GM23338 (cell line): Measurements from ENCODE around the gene TBC1D2B. TPM values are rescaled to one million over a fixed set of nuclear protein-coding genes. Genes with fewer than 3 reads are reported as not detected.

ENCODE experiments used
- ATAC-seq: fragments of 200-7000 bp; cut with Tn5 transposase; 3 replicates; pipeline ENCODE4 v1.9.1; 2020
- DNase-seq: peaks from one replicate; pipeline ENCODE4 v3.0.0-alpha.2; 2015; ENCODE audit warnings: low spot score
- H2AFZ ChIP-seq: fragments of 200-600 bp; sonication (generic); 2 replicates; pipeline ENCODE4 v1.8.0; 2016; ENCODE audit warnings: antibody characterized with exemption, mild to moderate bottlenecking, moderate library complexity
- H3F3A ChIP-seq: fragments of 200-600 bp; sonication (generic); replicated peaks from 2 replicates; pipeline ENCODE4 v1.8.0; 2017; ENCODE audit warnings: antibody characterized with exemption, mixed run types, low read depth
- H3K27ac ChIP-seq: fragments of 200-600 bp; sonication (generic); 2 replicates; pipeline ENCODE4 v1.6.1; 2016; ENCODE audit warnings: low read depth
- H3K27me3 ChIP-seq: fragments of 200-600 bp; sonication (generic); 2 replicates; pipeline ENCODE4 v1.8.0; 2016; ENCODE audit warnings: mild to moderate bottlenecking, mixed run types, moderate library complexity; ENCODE audit not compliant: insufficient read depth
- H3K36me3 ChIP-seq: fragments of 200-600 bp; sonication (generic); 2 replicates; pipeline ENCODE4 v1.8.0; 2016; ENCODE audit warnings: mild to moderate bottlenecking; ENCODE audit not compliant: insufficient read depth
- H3K4me1 ChIP-seq: fragments of 200-600 bp; sonication (generic); 2 replicates; pipeline ENCODE4 v1.8.0; 2016; ENCODE audit warnings: mild to moderate bottlenecking, moderate library complexity; ENCODE audit not compliant: insufficient read depth
- H3K4me2 ChIP-seq: fragments of 200-600 bp; sonication (generic); 2 replicates; pipeline ENCODE4 v1.7.1; 2017; ENCODE audit warnings: mixed run types
- H3K4me3 ChIP-seq: fragments of 200-600 bp; sonication (generic); 2 replicates; pipeline ENCODE4 v1.6.1; 2016; ENCODE audit warnings: mixed run types
- H3K79me2 ChIP-seq: fragments of 200-600 bp; sonication (generic); replicated peaks from 2 replicates; pipeline ENCODE4 v1.8.0; 2017; ENCODE audit warnings: mild to moderate bottlenecking; ENCODE audit not compliant: insufficient read depth
- H3K9me2 ChIP-seq: fragments of 200-600 bp; sonication (generic); 2 replicates; pipeline ENCODE4 v1.8.0; 2017; ENCODE audit not compliant: insufficient read depth
- H4K20me1 ChIP-seq: fragments of 200-600 bp; sonication (generic); replicated peaks from 2 replicates; pipeline ENCODE4 v1.8.0; 2017; ENCODE audit warnings: mild to moderate bottlenecking; ENCODE audit not compliant: insufficient read depth
- H3K27ac Mint-ChIP-seq: 2 replicates; pipeline ENCODE4 v1.8.0; 2020; ENCODE audit warnings: inconsistent platforms, mild to moderate bottlenecking, moderate library complexity, mixed read lengths
- H3K27me3 Mint-ChIP-seq: 3 replicates; pipeline ENCODE4 v1.8.0; 2022; ENCODE audit warnings: low read depth, mild to moderate bottlenecking, moderate library complexity, mixed read lengths, inconsistent platforms; ENCODE audit not compliant: insufficient read depth, poor library complexity
- H3K36me3 Mint-ChIP-seq: 3 replicates; pipeline ENCODE4 v1.8.0; 2021; ENCODE audit warnings: low read depth, mild to moderate bottlenecking, inconsistent platforms, moderate library complexity, mixed read lengths
- H3K4me1 Mint-ChIP-seq: 3 replicates; pipeline ENCODE4 v1.8.0; 2020; ENCODE audit warnings: mild to moderate bottlenecking, inconsistent platforms, mixed read lengths
- H3K4me3 Mint-ChIP-seq: 3 replicates; pipeline ENCODE4 v1.8.0; 2021; ENCODE audit warnings: moderate library complexity, mild to moderate bottlenecking, inconsistent platforms, mixed read lengths
- H3K9me3 Mint-ChIP-seq: 3 replicates; pipeline ENCODE4 v1.8.0; 2020; ENCODE audit warnings: moderate library complexity, mild to moderate bottlenecking, inconsistent platforms, mixed read lengths
- CREB1 ChIP-seq: fragments of 250-450 bp; sonication (Bioruptor Pico); IDR thresholded peaks from 2 replicates; pipeline ENCODE4 v1.5.0; 2020; ENCODE audit warnings: low read depth, mild to moderate bottlenecking, moderate library complexity
- EZH2 ChIP-seq: fragments of 200-600 bp; sonication (generic); IDR thresholded peaks from one replicate; pipeline ENCODE4 v1.8.0; 2017; ENCODE audit warnings: antibody characterized with exemption, mild to moderate bottlenecking, low read depth; ENCODE audit not compliant: unreplicated experiment
- EZH2phosphoT487 ChIP-seq: fragments of 200-600 bp; sonication (generic); IDR thresholded peaks from one replicate; pipeline ENCODE4 v1.8.1; 2018; ENCODE audit warnings: antibody characterized with exemption; ENCODE audit not compliant: unreplicated experiment
- JUNB ChIP-seq: IDR thresholded peaks from one replicate; pipeline ENCODE4 v1.6.1; 2016; ENCODE audit warnings: antibody characterized with exemption; ENCODE audit not compliant: unreplicated experiment
- NANOG ChIP-seq: IDR thresholded peaks from 2 replicates; pipeline ENCODE4 v1.6.1; 2016; ENCODE audit warnings: antibody characterized with exemption, borderline replicate concordance
- POLR2AphosphoS5 ChIP-seq: IDR thresholded peaks from 2 replicates; pipeline ENCODE4 v1.6.1; 2016; ENCODE audit warnings: antibody characterized with exemption, low read depth
- REST ChIP-seq: IDR thresholded peaks from one replicate; pipeline ENCODE4 v1.6.1; 2018; ENCODE audit warnings: antibody characterized with exemption; ENCODE audit not compliant: unreplicated experiment
- ZNF114 ChIP-seq: fragments of 250-450 bp; sonication (Bioruptor Pico); IDR thresholded peaks from 2 replicates; pipeline ENCODE4 v1.5.0; 2020; ENCODE audit warnings: mild to moderate bottlenecking, moderate library complexity
- ZNF331 ChIP-seq: fragments of 250-450 bp; sonication (Bioruptor Pico); IDR thresholded peaks from 2 replicates; pipeline ENCODE4 v1.5.0; 2020; ENCODE audit warnings: low read depth, mild to moderate bottlenecking, moderate library complexity
- polyA plus RNA-seq: library from polyadenylated mRNA; unstranded; fragments of >200 nt; fragmentation: Nextera tagmentation; extraction: Ambion mirVana; gene quantifications from 2 replicates; pipeline ENCODE4 v1.2.1, GENCODE V29; 2016
- total RNA-seq: library from RNA; depleted of rRNA; stranded (reverse); fragments of >200 nt; shearing (Covaris generic); gene quantifications from 2 replicates; pipeline ENCODE4 v1.2.3, GENCODE V29; 2014
- TF ChIP-seq, protein P1 (sequence below): IDR thresholded peaks from 2 replicates; pipeline ENCODE4 v1.6.1; 2016; ENCODE audit warnings: antibody characterized with exemption
- TF ChIP-seq, protein P2 (sequence below), 2 experiments: fragments of 200-600 bp in 1 of 2; sonication (generic) in 1 of 2; conservative IDR thresholded peaks; 2 replicates each; pipeline versions ENCODE4 v1.5.1 to v1.6.1; 2016 to 2017; ENCODE audit warnings: antibody characterized with exemption in 2 of 2, low read depth in 2 of 2, mild to moderate bottlenecking in 2 of 2, moderate library complexity in 1 of 2

The TBC1D2B gene
- total and polyA plus RNA-seq, 2 experiments from 2014 or later, result 3.6 to 17.8 TPM

GRCh38 chr15:78075490-78076230, 1.9 kb downstream of the TBC1D2B start:
- H3K9me3 Mint-ChIP-seq, result no peaks in the 10 kb centered on the region
- H3K4me3 Mint-ChIP-seq, result peak overlapping the region; percentile 88
- Histone ChIP-seq H3K4me1 (peaks cover 34% of the 10 kb centered on the region), H3K27me3 (0 out of 2 replicates have a peak, but pooled peaks cover 5% of the 10 kb centered on the region), H3K36me3 (no peaks in the 10 kb centered on the region), H3K4me3 (peak overlapping the region; percentile 89; the same call in 1 of the 2 replicates), H2AFZ (no peak overlapping the region), H3K9me2 (no peaks in the 10 kb centered on the region), H3K27ac (no peak overlapping the region), H3K4me2 (peak overlapping the region; percentile 92), H4K20me1 (0 out of 2 replicates have a peak, but pooled peaks cover 8% of the 10 kb centered on the region), H3F3A (0 out of 2 replicates have a peak, but pooled peaks cover 5% of the 10 kb centered on the region), H3K79me2 (peaks cover 45% of the 10 kb centered on the region)
- H3K4me1 Mint-ChIP-seq, result peaks cover 27% of the 10 kb centered on the region
- DNase-seq, result peak; percentile 83
- TF ChIP-seq, protein P1, sequence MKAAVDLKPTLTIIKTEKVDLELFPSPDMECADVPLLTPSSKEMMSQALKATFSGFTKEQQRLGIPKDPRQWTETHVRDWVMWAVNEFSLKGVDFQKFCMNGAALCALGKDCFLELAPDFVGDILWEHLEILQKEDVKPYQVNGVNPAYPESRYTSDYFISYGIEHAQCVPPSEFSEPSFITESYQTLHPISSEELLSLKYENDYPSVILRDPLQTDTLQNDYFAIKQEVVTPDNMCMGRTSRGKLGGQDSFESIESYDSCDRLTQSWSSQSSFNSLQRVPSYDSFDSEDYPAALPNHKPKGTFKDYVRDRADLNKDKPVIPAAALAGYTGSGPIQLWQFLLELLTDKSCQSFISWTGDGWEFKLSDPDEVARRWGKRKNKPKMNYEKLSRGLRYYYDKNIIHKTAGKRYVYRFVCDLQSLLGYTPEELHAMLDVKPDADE, result no peak
- TF ChIP-seq JUNB, result no peak
- TF ChIP-seq EZH2, result no peak
- no peak for TF ChIP-seq EZH2phosphoT487
- no peak for TF ChIP-seq NANOG
- no peak for TF ChIP-seq ZNF331 (CRISPR knock-in tag)
- TF ChIP-seq CREB1 (CRISPR knock-in tag), result no peak
- TF ChIP-seq REST, result no peak
- TF ChIP-seq ZNF114 (CRISPR knock-in tag), result no peak
- TF ChIP-seq, protein P2, sequence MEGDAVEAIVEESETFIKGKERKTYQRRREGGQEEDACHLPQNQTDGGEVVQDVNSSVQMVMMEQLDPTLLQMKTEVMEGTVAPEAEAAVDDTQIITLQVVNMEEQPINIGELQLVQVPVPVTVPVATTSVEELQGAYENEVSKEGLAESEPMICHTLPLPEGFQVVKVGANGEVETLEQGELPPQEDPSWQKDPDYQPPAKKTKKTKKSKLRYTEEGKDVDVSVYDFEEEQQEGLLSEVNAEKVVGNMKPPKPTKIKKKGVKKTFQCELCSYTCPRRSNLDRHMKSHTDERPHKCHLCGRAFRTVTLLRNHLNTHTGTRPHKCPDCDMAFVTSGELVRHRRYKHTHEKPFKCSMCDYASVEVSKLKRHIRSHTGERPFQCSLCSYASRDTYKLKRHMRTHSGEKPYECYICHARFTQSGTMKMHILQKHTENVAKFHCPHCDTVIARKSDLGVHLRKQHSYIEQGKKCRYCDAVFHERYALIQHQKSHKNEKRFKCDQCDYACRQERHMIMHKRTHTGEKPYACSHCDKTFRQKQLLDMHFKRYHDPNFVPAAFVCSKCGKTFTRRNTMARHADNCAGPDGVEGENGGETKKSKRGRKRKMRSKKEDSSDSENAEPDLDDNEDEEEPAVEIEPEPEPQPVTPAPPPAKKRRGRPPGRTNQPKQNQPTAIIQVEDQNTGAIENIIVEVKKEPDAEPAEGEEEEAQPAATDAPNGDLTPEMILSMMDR (conservative IDR thresholded peaks at IDR 0.05; ENCODE audit: low read depth in 2 of 2), result no peak
- TF ChIP-seq POLR2AphosphoS5, result no peak
- no peaks in the 10 kb centered on the region for H3K36me3 Mint-ChIP-seq
- peak; percentile 83 for ATAC-seq
- H3K27me3 Mint-ChIP-seq, result peaks cover 8% of the 10 kb centered on the region
- H3K27ac Mint-ChIP-seq, result peak overlapping the region; percentile 80; the same call in 1 of the 2 replicates
